B cell (primary cell): ENCODE measurements around the gene ERVFRD-1. TPM values are rescaled to one million over a fixed set of nuclear protein-coding genes. Genes with fewer than 3 reads are reported as not detected.

Source experiments
- ATAC-seq: fragments of 200-7000 bp; cut with Tn5 transposase; one replicate; pipeline ENCODE4 v1.10.0; 2021; ENCODE audit warnings: low read depth, mild to moderate bottlenecking, moderate number of reproducible peaks, moderate library complexity
- CTCF ChIA-PET: fragments of 350-600 bp; sonication (Branson Sonifier 250); formaldehyde crosslinking; loops from one replicate; lab custom pipeline; 2021; ENCODE audit warnings: antibody characterized with exemption, inconsistent platforms; lab: Charles Lee
- POLR2A ChIA-PET: fragments of 350-600 bp; sonication (Branson Sonifier 250); formaldehyde crosslinking; loops from one replicate; lab custom pipeline; 2021; ENCODE audit warnings: antibody characterized with exemption; lab: Charles Lee
- DNase-seq: peaks from one replicate; pipeline ENCODE4 v3.0.0; 2013
- H2AFZ ChIP-seq: 2 replicates; pipeline ENCODE4 v1.6.1; 2012; ENCODE audit warnings: mild to moderate bottlenecking, low read depth, low read length; ENCODE audit not compliant: insufficient read depth, poor library complexity, severe bottlenecking
- H3K27ac ChIP-seq, 2 donors: 1 replicate in 1 of 2; 2 replicates in 1 of 2; pipeline ENCODE4 v1.5.1; 2012 to 2013; ENCODE audit warnings: low read length in 2 of 2, mild to moderate bottlenecking in 2 of 2, moderate library complexity in 1 of 2
- H3K27me3 ChIP-seq, 4 experiments: fragments of 200-600 bp in 1 of 4; sonication (generic) in 1 of 4; replicated peaks in 1 of 4; 1 replicate in 2 of 4; 2 replicates in 2 of 4; pipeline versions ENCODE4 v1.6.1 to v1.7.0; 2013 to 2016; ENCODE audit warnings: low read length in 3 of 4, mild to moderate bottlenecking in 2 of 4, mixed read lengths in 1 of 4, moderate library complexity in 1 of 4; ENCODE audit not compliant: insufficient read depth in 4 of 4, control insufficient read depth in 3 of 4; ENCODE audit errors: control extremely low read depth in 1 of 4
- H3K36me3 ChIP-seq, 2 experiments: replicated peaks in 1 of 2; 1 replicate in 1 of 2; 2 replicates in 1 of 2; pipeline versions ENCODE4 v1.6.1 to v1.7.1; 2013; ENCODE audit warnings: low read length in 1 of 2; ENCODE audit not compliant: insufficient read depth in 2 of 2, control insufficient read depth in 1 of 2; ENCODE audit errors: control extremely low read depth in 1 of 2, extremely low read depth in 1 of 2
- H3K4me1 ChIP-seq, 2 donors: fragments of 200-600 bp in 1 of 2; sonication (generic) in 1 of 2; 1 replicate in 1 of 2; 2 replicates in 1 of 2; pipeline versions ENCODE4 v1.5.1 to v1.6.1; 2013 to 2017; ENCODE audit warnings: low read length in 2 of 2; ENCODE audit not compliant: control insufficient read depth in 2 of 2, insufficient read depth in 2 of 2
- H3K4me2 ChIP-seq: replicated peaks from 2 replicates; pipeline ENCODE3; 2012; ENCODE audit warnings: mild to moderate bottlenecking, low read depth, low read length; ENCODE audit not compliant: poor library complexity, severe bottlenecking
- H3K4me3 ChIP-seq, 5 experiments: fragments of 200-600 bp in 1 of 5; sonication (generic) in 1 of 5; 1 replicate in 3 of 5; 2 replicates in 2 of 5; pipeline versions ENCODE4 v1.5.1 to v1.7.0; 2011 to 2016; ENCODE audit warnings: low read length in 4 of 5, mild to moderate bottlenecking in 4 of 5, low read depth in 2 of 5, control low read depth in 1 of 5, moderate library complexity in 1 of 5; ENCODE audit not compliant: insufficient read depth in 1 of 5; ENCODE audit errors: control extremely low read depth in 1 of 5, extremely low read depth in 1 of 5
- H3K79me2 ChIP-seq: fragments of 200-600 bp; sonication (generic); one replicate; pipeline ENCODE4 v1.6.0; 2016; ENCODE audit warnings: low read length; ENCODE audit not compliant: control insufficient read depth, insufficient read depth
- H3K9ac ChIP-seq: fragments of 200-600 bp; sonication (generic); 2 replicates; pipeline ENCODE4 v1.6.1; 2017; ENCODE audit warnings: mild to moderate bottlenecking, low read length, moderate library complexity
- H3K9me3 ChIP-seq, 3 donors: one replicate each; pipeline versions ENCODE4 v1.6.1 to v1.7.1; 2013; ENCODE audit warnings: low read length in 2 of 3; ENCODE audit not compliant: control insufficient read depth in 2 of 3, insufficient read depth in 1 of 3; ENCODE audit errors: control extremely low read depth in 1 of 3
- H4K20me1 ChIP-seq: 2 replicates; pipeline ENCODE4 v1.6.0; 2012; ENCODE audit warnings: mild to moderate bottlenecking, low read length; ENCODE audit not compliant: insufficient read depth, control insufficient read depth, poor library complexity, severe bottlenecking
- H3K27ac Mint-ChIP-seq: one replicate; pipeline ENCODE4 v1.8.0; 2021; ENCODE audit warnings: mixed read lengths
- H3K27me3 Mint-ChIP-seq: one replicate; pipeline ENCODE4 v1.8.0; 2021; ENCODE audit warnings: mixed read lengths
- H3K4me1 Mint-ChIP-seq: one replicate; pipeline ENCODE4 v1.8.0; 2021; ENCODE audit warnings: mixed read lengths
- H3K4me3 Mint-ChIP-seq: one replicate; pipeline ENCODE4 v1.8.0; 2021; ENCODE audit warnings: mixed read lengths
- H3K9me3 Mint-ChIP-seq: one replicate; pipeline ENCODE4 v1.8.0; 2022; ENCODE audit warnings: mixed read lengths; ENCODE audit not compliant: insufficient read depth
- CTCF ChIP-seq: fragments of 200-600 bp; IDR thresholded peaks from one replicate; pipeline ENCODE4 v1.8.0; 2022; ENCODE audit warnings: antibody characterized with exemption, mild to moderate bottlenecking
- EZH2 ChIP-seq: IDR thresholded peaks from 2 replicates; pipeline ENCODE4 v1.6.1; 2012; ENCODE audit warnings: borderline replicate concordance, low read depth, mild to moderate bottlenecking, moderate library complexity, low read length; ENCODE audit not compliant: insufficient read depth, poor library complexity, severe bottlenecking
- WGBS: methylation state at CpG from one replicate; pipeline ENCODE4 v1.1.5; 2013; ENCODE audit warnings: missing lambda C conversion rate; ENCODE audit not compliant: insufficient coverage; 5-methylcytosine and 5-hydroxymethylcytosine counted together
- intact Hi-C: fragments of 100-400 bp; cut with micrococcal nuclease; formaldehyde crosslinking; loops from one replicate; pipeline ENCODE4 v1.10.0; 2022
- polyA plus RNA-seq: library from polyadenylated mRNA; depleted of rRNA; stranded (reverse); fragments of >200 nt; gene quantifications from 2 replicates; pipeline ENCODE4 v1.2.3, GENCODE V29; 2012
- total RNA-seq, 2 donors: library from RNA; stranded (reverse); fragments of 120-200 nt in 1 of 2; gene quantifications; 1 replicate in 1 of 2; 2 replicates in 1 of 2; pipeline versions ENCODE4 v1.2.3 to v1.2.4, GENCODE V29; 2013 to 2022

ERVFRD-1 gene
- total and polyA plus RNA-seq, 2 donors (not counting 1 experiment from before 2014, with no cell fraction given), result not detected

- intact Hi-C loops, result no loop called here
- no peak for DNase-seq
- H3K4me3 Mint-ChIP-seq, result no peak overlapping the region
- no peak for ATAC-seq
- Histone ChIP-seq H3K4me1 (no peaks in the 10 kb centered on the region), H2AFZ (no peak overlapping the region), H3K9ac (no peak overlapping the region), H3K79me2 (peaks cover 38% of the 10 kb centered on the region), H3K4me2 (no peak overlapping the region), H3K9me3 (no peaks in the 10 kb centered on the region), H3K27ac (no peak overlapping the region), H3K27me3 (no peaks in the 10 kb centered on the region), H3K4me3 (no peak overlapping the region), H3K36me3 (no peaks in the 10 kb centered on the region), H4K20me1 (peaks cover 22% of the 10 kb centered on the region)
- POLR2A ChIA-PET, result no interaction called here
- CTCF ChIA-PET, result no interaction called here
- H3K9me3 Mint-ChIP-seq, result no peaks in the 10 kb centered on the region
- H3K27me3 Mint-ChIP-seq, result no peaks in the 10 kb centered on the region
- H3K4me1 Mint-ChIP-seq, result peaks cover 14% of the 10 kb centered on the region
- TF ChIP-seq CTCF, result no peak
- TF ChIP-seq EZH2, result no peak
- H3K27ac Mint-ChIP-seq, result no peak overlapping the region
Measured at GRCh38 chr6:11108726-11109125, 2.8 kb downstream of the ERVFRD-1 start.

- Mint-ChIP-seq H3K4me1 (peaks cover 8% of the 10 kb centered on the region), H3K4me3 (no peak overlapping the region), H3K27ac (no peak overlapping the region), H3K27me3 (no peaks in the 10 kb centered on the region), H3K9me3 (no peaks in the 10 kb centered on the region)
- POLR2A ChIA-PET, result no interaction called here
- Histone ChIP-seq H3K9me3 (no peaks in the 10 kb centered on the region), H3K36me3 (no peaks in the 10 kb centered on the region), H4K20me1 (peaks cover 40% of the 10 kb centered on the region), H3K79me2 (peaks cover 82% of the 10 kb centered on the region), H3K9ac (no peak overlapping the region), H2AFZ (no peak overlapping the region), H3K4me1 (no peaks in the 10 kb centered on the region), H3K27me3 (no peaks in the 10 kb centered on the region), H3K4me3 (no peak overlapping the region), H3K4me2 (no peak overlapping the region), H3K27ac (no peak overlapping the region)
- no peak for DNase-seq
- intact Hi-C loops, result no loop called here
- 77% methylated on average over 2 of the region's 5 CpGs for WGBS
- TF ChIP-seq EZH2, result no peak
- TF ChIP-seq CTCF, result no peak
- CTCF ChIA-PET, result no interaction called here
- ATAC-seq, result no peak
Measured at GRCh38 chr6:11103065-11103464, 8.5 kb downstream of the ERVFRD-1 start.
